ENCODE results near the gene ACTR1B.
"Not testable (repeated sequence)": the region's sequence is repeated elsewhere in the genome, so short reads cannot be mapped to it uniquely, and the experiment has no call there.

Gene ACTR1B

DNA sequence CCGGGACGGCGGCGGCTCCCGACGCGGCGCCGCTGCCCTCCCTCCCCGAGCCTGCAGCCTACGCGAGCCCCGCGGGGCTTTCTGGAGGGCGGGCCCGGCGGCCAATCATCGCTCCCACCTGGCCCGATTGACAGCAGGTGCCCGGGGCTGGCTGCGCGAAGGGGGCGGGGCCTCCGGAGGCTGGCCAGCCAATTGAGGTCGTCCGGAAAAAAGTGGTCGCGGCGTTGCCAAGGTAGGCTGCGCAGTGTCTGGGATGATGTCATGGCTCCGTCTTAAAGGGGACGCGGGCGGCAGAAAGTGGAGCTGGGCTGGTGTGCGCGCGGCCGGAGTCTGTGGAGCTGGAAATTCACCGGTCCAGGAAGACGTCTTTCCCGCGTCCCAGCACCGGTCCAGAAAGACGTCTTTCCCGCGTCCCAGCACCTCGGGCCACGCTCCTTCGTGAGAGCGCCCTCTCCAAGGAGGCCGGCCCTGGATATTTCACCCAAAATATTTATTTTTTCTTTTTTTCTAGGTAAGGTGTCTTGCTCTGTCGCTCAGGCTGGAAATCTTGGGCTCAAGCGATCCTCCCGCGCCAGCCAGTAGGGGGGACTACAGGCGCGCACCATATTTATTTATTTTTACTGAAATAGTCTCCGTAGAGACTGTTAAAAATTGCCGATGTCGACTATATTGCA is at the start of gene ACTR1B:
ACTR1B (minus strand) TSS at position 83 of the 674 bp plus-strand sequence. CDS start 154 bp downstream, outside the sequence.
- peak; percentile 96 for DNase-seq

DNA sequence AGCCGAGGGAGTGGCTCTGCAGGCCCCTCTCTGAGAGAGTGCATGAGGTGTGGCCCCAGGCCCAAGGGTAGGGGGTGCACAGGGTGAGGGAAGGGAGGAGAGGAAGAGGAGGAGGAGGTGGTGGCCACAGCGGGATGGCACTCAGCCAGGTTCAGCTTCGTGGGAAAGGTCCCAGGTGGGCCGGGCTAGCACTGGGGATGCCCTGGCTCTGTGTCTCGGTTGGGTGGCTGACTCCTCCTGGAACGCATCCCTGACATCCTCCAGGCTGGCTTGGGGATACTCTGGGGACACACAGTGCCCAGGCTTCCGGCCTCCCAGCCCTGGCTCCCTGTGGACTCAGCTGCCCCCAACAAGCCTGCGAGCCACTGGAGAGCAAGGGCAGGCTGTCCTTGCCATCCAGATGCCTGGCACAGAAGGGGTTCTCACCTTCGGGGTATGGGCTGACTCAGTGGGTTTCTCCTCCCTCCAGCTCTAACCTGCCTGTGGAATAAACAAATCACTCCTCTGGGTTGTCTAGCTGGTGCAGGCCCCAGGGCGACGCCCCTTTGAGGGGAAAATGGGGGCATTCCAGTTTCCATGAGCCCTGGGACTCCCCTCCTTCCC is 49.0 kb upstream of the ACTR1B start:
- peak; percentile 37 for DNase-seq

GRCh38 chr2:97712175-97712574 is 48.3 kb upstream of the ACTR1B start:
- DNase-seq = not testable (repeated sequence)

DNA sequence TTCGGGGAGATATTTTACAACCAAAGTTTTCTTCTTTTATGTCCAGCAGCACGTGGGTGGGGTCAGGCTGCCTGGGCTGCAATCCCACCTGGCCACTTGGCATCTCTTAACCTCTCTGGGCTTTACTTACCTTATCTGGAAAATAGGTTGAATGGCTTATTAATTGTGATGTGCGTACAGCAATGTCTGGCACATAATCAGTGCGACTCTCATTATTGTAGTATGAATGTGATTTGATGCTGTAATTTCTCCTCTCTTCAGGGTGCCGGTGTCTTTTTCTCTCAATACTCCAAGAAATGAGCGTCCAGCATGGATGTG is 47.5 kb upstream of the ACTR1B start:
- no peak for DNase-seq

GRCh38 chr2:97708608-97709007 is 44.8 kb upstream of the ACTR1B start:
- DNase-seq = peak; percentile 20

DNA sequence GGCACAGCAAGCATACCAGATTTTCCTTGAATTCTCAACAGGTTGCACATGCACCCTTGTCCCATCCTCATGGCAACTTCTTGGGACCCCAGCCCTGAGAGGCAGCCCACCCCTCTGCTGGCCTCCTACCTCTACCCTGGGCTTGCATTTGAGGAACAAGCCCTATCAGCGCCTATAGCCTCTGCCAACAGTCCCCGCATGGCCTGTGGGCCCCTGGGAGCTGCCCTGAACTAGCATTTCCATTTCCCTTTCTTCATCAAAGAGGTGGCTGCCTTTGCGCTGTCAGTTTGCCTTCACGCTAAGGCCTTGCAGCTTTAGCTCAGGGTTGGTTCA is 44.2 kb upstream of the ACTR1B start:
- peak; percentile 15 for DNase-seq

DNA sequence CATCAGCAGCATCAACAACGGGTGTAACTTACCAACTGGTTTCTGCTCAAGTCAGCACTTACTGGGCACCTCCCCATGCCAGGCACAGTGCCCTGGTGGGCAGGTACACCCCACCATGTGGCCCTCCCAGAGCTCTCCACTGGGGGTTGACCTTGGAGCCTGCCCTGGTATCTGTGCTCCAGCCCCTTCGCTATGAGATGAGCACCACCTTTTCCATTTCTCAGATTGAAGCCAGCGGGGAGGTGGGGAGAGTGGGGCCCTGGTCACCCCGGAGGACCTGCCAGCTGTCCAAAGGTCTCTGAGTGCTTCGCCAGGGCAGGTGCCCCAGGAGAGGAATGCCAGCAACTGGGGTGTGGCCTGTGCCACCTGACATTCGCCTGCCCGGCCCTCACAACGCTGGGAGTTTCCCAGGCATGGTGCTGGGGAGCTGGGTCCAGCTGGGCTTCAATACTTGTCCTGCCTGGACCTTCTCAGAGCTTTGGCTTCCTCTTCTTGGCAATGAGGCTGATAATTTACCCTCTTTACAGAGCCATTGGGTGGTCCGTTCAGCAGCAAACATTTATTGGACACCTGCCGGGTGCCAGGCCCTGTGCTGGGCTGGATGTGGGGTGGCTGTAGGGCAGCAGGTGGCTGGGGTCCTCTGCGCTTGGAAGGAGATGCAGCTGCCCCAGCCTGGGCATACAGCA is 43.7 kb upstream of the ACTR1B start:
- DNase-seq = peak; percentile 14

- DNase-seq = peak; percentile 18
Observed at GRCh38 chr2:97706708-97707345, 43.0 kb upstream of the ACTR1B start.

DNA sequence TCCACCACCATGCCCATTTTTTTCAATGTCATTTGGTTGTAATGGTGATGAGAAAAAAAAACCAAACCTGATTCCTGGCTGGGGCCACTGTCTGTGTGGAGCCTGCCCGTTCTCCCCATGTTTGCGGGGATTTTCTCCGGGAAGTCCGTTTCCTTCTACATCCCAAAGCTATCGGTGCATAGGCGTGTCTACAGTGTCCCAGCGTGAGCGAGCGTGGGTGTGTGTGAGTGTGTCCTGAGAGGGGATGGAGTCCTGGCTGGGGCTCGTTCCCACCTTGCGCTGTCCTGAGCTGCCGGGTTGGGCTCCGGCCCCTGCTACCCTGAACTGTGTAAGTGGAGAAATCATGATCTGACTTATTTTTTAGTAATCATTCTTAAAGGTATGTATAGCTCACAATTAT is 42.3 kb upstream of the ACTR1B start:
- no peak for DNase-seq

DNA sequence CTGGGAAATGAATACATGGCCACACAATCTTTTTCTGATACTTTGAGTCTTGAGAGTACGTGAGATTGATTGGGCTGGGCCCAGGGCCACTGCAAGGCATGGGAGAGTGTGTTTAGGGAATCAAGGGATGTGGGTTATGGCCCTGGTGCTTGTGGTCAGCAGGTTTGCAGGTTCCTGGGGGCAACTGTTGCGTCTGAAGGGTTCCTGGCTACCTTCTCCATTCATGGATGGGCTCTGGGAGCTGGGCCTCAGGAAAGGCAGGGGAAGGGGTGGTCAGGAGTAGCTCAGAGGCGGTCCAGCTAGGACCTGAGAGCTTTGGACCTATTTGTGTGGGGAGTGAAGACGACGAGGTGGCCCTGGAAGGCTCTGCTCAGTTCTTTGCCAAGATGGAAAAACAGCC is 41.1 kb upstream of the ACTR1B start:
- peak; percentile 18 for DNase-seq

DNA sequence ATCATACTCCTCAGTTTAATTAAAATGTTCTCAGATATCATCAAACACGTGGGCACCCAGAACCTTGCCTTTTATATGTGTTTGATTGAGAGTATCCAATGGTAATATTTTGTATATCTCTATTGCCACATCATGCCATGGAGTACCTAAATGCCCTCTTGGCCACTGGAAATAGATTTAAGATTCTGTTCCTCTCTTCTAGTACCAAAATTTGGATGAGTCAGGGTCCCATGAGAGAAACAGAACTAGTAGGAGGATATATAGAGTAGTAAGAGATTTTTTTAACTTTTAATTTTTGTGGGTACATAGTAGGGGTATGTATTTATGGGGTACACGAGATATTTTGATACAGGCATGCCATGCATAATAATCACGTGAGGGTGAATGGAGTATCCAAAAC is 39.9 kb upstream of the ACTR1B start:
- no peak for DNase-seq

DNA sequence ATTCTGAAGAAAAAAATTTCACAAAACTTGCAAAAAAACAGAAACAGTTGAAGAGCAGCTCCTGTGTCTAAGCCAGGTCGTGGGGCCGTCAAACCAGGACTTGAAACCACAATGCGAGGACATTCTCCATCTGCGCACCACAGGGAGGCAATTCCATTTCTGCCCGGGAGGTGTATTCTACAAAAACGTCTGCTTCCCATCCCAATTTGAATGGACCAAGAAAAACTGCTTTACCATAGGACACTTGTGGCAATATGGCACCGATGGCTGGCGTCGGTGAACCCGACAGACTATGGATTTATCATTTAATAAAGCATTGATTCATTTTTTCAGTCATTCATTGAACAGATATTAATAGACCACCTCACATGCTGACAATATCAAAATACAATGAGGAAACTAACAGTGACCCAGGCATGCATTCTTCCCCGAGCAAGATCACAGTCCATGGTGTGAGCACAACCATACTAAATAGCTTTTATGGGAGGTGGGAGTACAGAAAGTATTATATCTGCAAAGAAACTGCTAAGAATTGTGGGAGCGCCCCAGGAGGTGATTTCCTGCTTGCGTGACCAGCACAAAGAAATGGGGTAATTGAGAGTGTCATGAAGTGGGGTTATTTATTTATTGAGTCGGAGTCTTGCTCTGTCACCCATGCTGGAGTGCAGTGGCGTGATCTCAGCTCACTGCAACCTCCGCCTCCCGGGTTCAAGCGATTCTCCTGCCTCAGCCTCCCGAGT is 39.1 kb upstream of the ACTR1B start:
- DNase-seq = no peak

GRCh38 chr2:97701851-97702465 is 38.1 kb upstream of the ACTR1B start:
- DNase-seq = no peak

GRCh38 chr2:97701186-97701585 is 37.3 kb upstream of the ACTR1B start:
- no peak for DNase-seq

- DNase-seq = peak; percentile 50
Observed at GRCh38 chr2:97699765-97700444, 36.1 kb upstream of the ACTR1B start.

GRCh38 chr2:97698530-97698929 is 34.7 kb upstream of the ACTR1B start:
- DNase-seq = no peak

DNA sequence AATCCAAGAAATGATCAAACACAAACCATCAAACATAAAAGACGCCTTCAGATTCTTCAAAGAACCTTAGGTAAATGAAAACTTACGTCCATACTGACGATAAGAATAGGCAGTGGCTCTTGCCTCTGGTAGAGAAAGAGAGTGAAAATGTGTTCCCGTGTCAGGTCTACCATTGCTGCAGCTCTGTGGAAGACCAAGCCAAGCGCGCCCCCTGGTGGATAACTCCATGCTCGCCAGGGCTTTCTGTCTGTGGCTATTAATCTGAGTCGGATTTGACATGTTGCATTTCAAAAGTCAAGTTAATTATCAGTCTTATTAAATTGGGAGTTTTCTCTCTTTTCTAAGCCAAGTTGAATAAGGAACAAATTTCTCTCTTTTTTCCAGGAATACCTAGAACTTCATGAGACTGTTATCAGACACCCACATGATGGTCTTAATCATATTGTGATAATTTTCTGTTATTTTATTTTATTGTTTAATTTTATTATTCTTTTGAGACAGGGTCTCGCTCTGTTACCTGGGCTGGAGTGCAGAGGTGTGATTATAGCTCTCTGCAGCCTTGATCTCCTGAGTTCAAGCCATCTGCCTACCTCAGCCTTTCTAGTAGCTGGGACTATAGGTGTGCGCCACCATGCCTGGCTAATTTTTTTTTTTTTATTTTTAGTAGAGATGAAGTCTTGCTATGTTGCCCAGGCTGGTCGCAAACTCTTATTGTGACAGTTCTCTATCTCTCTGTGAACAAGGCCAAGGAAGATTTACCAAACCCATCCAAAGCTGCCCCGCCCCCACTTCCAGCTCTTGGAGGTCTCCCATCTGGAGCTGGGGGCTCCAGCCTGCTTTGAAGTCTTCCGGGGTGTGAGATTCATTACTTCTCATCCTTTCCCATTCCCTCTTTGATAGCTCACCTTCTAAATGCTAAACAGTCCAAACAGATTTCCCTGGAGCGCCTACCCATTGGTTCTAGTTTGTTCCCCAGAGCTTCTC is 33.7 kb upstream of the ACTR1B start:
- DNase-seq = peak; percentile 94

DNA sequence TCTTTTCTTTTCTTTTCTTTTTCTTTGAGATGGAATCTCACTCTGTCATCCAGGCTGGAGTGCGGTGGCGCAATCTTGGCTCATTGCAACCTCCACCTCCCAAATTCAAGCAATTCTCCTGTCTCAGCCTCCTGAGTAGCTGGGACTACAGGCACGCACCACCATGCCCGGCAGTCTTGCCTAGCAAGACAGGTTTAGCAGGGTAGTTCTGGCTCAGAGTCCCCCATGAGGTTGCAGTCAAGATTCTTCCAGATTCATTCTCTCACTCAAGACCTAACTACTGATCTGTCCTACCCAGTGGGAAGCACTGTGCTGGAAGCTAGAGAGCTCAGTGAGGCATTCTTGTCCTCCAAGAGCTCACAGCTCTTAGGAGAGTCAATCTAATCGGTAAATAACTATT is 31.9 kb upstream of the ACTR1B start:
- no peak for DNase-seq

GRCh38 chr2:97693476-97693875 is 29.6 kb upstream of the ACTR1B start:
- DNase-seq = no peak

GRCh38 chr2:97691166-97691565 is 27.3 kb upstream of the ACTR1B start:
- DNase-seq = no peak

Data from activated CD4-positive, CD25-positive, alpha-beta regulatory T cell treated with anti-CD3 and anti-CD28 coated beads, Interleukin-2, amount 50 U/mL, for 72 hours (primary cell).